ENCODE results near the gene SLC10A3. TPM values are rescaled to one million over a fixed set of nuclear protein-coding genes. Genes with fewer than 3 reads are reported as not detected.
A peak's percentile ranks its signal among the peaks of the same experiment; 100 is the strongest.

SLC10A3 gene
- total and polyA plus RNA-seq, 2 of the 8 experiments (the other 6 are each of a cell fraction or from before 2014, with no cell fraction given): 6.8 to 9.5 TPM

DNA sequence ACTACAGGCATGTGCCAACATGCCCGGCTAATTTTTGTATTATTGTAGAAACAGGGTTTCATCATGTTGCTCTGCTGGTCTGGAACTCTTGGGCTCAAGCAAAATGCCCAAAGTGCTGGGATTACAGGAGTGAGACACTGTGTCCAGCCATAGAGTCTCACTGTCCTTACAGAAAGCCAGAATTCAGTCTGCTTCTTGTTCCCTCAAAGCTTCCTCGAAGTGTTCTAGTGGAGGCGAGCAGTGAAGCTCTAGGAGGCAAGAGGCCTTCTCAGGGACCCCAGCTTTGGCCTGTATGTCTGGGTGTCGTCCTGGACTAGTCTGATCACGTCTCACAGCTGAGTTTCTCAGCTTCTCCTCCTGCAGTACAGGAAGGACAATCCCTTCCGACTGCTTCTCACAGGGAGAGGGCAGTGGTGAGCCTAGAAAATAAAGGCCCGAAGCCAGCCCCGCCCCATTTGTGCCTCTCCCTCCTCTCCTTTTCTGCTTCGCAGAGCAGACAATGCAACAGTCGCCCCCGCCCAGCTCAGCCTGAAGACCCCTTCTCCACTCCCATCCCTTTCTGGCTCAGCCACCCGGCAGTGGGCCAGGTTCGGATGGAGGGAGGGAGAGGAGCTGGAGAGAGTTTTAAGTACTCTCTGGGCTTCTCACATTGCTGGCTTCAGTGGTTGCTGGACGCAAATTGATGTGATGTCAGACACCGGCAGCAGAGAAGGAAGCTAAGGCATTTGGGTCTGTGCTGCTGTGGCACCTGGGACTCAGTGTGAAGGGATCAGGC lies 36.7 kb upstream of the SLC10A3 start (continued):
- TF ChIP-seq SAP30 (IDR thresholded peaks at IDR 0.05; ENCODE audit: insufficient read depth, insufficient replicate concordance, low read length) (no peak), BACH1 (IDR thresholded peaks at IDR 0.05; ENCODE audit: low read length) (no peak), TAF1 (IDR thresholded peaks at IDR 0.05; ENCODE audit: low read depth, low read length) (0 out of 2 replicates have a peak, but pooled peaks have one; percentile 22), CHD2 (IDR thresholded peaks at IDR 0.05; ENCODE audit: low read length) (no peak), TCF12 (IDR thresholded peaks at IDR 0.05; ENCODE audit: low read depth, low read length) (no peak), ZNF274 (IDR thresholded peaks at IDR 0.05; ENCODE audit: borderline replicate concordance, extremely low read depth, low read length) (no peak), RBBP5 (IDR thresholded peaks at IDR 0.05; ENCODE audit: borderline replicate concordance, low read depth, low read length) (no peak)
- TF ChIP-seq, protein P1, sequence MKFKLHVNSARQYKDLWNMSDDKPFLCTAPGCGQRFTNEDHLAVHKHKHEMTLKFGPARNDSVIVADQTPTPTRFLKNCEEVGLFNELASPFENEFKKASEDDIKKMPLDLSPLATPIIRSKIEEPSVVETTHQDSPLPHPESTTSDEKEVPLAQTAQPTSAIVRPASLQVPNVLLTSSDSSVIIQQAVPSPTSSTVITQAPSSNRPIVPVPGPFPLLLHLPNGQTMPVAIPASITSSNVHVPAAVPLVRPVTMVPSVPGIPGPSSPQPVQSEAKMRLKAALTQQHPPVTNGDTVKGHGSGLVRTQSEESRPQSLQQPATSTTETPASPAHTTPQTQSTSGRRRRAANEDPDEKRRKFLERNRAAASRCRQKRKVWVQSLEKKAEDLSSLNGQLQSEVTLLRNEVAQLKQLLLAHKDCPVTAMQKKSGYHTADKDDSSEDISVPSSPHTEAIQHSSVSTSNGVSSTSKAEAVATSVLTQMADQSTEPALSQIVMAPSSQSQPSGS (IDR thresholded peaks at IDR 0.05; ENCODE audit: low read length): no peak

All from H1 (cell line).